ENCODE data around the gene PEX5. TPM values are rescaled to one million over a fixed set of nuclear protein-coding genes. Genes with fewer than 3 reads are reported as not detected.

Gene PEX5
- total RNA-seq, 1 donor from 2014 or later = 61.7 TPM

- Histone ChIP-seq H3K9me3 (no peaks in the 10 kb centered on the region), H3K4me3 (no peak overlapping the region), H3K36me3 (no peaks in the 10 kb centered on the region), H3K27ac (no peak overlapping the region), H3K27me3 (no peaks in the 10 kb centered on the region), H3K4me1 (no peaks in the 10 kb centered on the region)
- TF ChIP-seq CTCF (IDR thresholded peaks at IDR 0.05) = no peak
- intact Hi-C loops (cut with DNase I) = no loop called here
- DNase-seq (ENCODE audit: low spot score in 2 of 2) = no peak
Observed at GRCh38 chr12:7259060-7259459, 69.6 kb downstream of the PEX5 start.

Other genes with a start within 250 kb of the PEX5 start
- not detected for gene RNU7-1, start 245.9 kb upstream of the PEX5 start, total RNA-seq
- gene C12orf57, start 245.7 kb upstream of the PEX5 start, total RNA-seq = 558 TPM
- 1.7 TPM for gene PTPN6, start 238.3 kb upstream of the PEX5 start, total RNA-seq
- 85.5 TPM for gene PHB2, start 219.0 kb upstream of the PEX5 start, total RNA-seq
- 37.4 TPM for gene EMG1, start 218.8 kb upstream of the PEX5 start, total RNA-seq
- 23.0 TPM for gene LPCAT3, start 171.2 kb upstream of the PEX5 start, total RNA-seq
- 273 TPM for gene C1S, start 129.0 kb upstream of the PEX5 start, total RNA-seq
- gene C1R, start 97.2 kb upstream of the PEX5 start, total RNA-seq = 1,046 TPM
- 196 TPM for gene C1RL, start 80.5 kb upstream of the PEX5 start, total RNA-seq
- gene RBP5, start 60.8 kb upstream of the PEX5 start, total RNA-seq = 0.96 TPM
- gene CLSTN3, start 59.3 kb upstream of the PEX5 start, total RNA-seq = 132 TPM
- gene ACSM4, start 114.4 kb downstream of the PEX5 start, total RNA-seq = not detected